Endothelial cell of umbilical vein (primary cell): ENCODE results near the gene DNMT1.

ENCODE experiments used
- EZH2 ChIP-seq: IDR thresholded peaks from 2 replicates; pipeline ENCODE4 v1.6.1; 2012; ENCODE audit warnings: borderline replicate concordance, low read depth, mild to moderate bottlenecking, moderate library complexity, low read length, inconsistent platforms; ENCODE audit not compliant: severe bottlenecking
- FOS ChIP-seq: IDR thresholded peaks from 2 replicates; pipeline ENCODE4 v1.6.1; 2011; ENCODE audit warnings: mild to moderate bottlenecking, low read length, moderate library complexity, borderline replicate concordance; ENCODE audit not compliant: insufficient read depth
- GATA2 ChIP-seq: IDR thresholded peaks from 2 replicates; pipeline ENCODE4 v1.7.0; 2011; ENCODE audit warnings: low read depth, mild to moderate bottlenecking, moderate library complexity, mixed read lengths, low read length; ENCODE audit not compliant: insufficient read length, insufficient read depth
- MYC ChIP-seq: IDR thresholded peaks from one replicate; pipeline ENCODE4 v1.6.1; 2011; ENCODE audit warnings: mild to moderate bottlenecking, low read depth, low read length
- POLR2A ChIP-seq: IDR thresholded peaks from 2 replicates; pipeline ENCODE4 v1.6.1; 2012; ENCODE audit warnings: low read depth, mild to moderate bottlenecking, control low read depth, low read length
- POLR2AphosphoS5 ChIP-seq: IDR thresholded peaks from 2 replicates; pipeline ENCODE4 v1.6.1; 2012; ENCODE audit warnings: low read depth, mild to moderate bottlenecking, control low read depth, low read length, moderate library complexity; ENCODE audit not compliant: insufficient read depth
- TF ChIP-seq, protein P1 (sequence below), 2 donors: IDR thresholded peaks; 1 replicate in 1 of 2; 2 replicates in 1 of 2; pipeline ENCODE4 v1.5.1; 2011; ENCODE audit warnings: low read length in 2 of 2, mild to moderate bottlenecking in 2 of 2, moderate library complexity in 2 of 2, control low read depth in 1 of 2, inconsistent platforms in 1 of 2, low read depth in 1 of 2; ENCODE audit not compliant: insufficient read depth in 1 of 2; ENCODE audit errors: extremely low read depth in 1 of 2
- TF ChIP-seq, protein P2 (sequence below): IDR thresholded peaks from 2 replicates; pipeline ENCODE4 v1.6.1; 2011; ENCODE audit not compliant: insufficient read depth, insufficient read length

DNA sequence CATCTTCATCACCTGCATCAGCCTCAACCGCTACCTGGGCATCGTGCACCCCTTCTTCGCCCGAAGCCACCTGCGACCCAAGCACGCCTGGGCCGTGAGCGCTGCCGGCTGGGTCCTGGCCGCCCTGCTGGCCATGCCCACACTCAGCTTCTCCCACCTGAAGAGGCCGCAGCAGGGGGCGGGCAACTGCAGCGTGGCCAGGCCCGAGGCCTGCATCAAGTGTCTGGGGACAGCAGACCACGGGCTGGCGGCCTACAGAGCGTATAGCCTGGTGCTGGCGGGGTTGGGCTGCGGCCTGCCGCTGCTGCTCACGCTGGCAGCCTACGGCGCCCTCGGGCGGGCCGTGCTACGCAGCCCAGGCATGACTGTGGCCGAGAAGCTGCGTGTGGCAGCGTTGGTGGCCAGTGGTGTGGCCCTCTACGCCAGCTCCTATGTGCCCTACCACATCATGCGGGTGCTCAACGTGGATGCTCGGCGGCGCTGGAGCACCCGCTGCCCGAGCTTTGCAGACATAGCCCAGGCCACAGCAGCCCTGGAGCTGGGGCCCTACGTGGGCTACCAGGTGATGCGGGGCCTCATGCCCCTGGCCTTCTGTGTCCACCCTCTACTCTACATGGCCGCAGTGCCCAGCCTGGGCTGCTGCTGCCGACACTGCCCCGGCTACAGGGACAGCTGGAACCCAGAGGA is 80.6 kb downstream of the DNMT1 start:
- no peak for TF ChIP-seq MYC
- TF ChIP-seq, protein P1, sequence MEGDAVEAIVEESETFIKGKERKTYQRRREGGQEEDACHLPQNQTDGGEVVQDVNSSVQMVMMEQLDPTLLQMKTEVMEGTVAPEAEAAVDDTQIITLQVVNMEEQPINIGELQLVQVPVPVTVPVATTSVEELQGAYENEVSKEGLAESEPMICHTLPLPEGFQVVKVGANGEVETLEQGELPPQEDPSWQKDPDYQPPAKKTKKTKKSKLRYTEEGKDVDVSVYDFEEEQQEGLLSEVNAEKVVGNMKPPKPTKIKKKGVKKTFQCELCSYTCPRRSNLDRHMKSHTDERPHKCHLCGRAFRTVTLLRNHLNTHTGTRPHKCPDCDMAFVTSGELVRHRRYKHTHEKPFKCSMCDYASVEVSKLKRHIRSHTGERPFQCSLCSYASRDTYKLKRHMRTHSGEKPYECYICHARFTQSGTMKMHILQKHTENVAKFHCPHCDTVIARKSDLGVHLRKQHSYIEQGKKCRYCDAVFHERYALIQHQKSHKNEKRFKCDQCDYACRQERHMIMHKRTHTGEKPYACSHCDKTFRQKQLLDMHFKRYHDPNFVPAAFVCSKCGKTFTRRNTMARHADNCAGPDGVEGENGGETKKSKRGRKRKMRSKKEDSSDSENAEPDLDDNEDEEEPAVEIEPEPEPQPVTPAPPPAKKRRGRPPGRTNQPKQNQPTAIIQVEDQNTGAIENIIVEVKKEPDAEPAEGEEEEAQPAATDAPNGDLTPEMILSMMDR (IDR thresholded peaks at IDR 0.05; ENCODE audit: extremely low read depth in 1 of 2, insufficient read depth in 1 of 2, low read depth in 1 of 2, low read length in 2 of 2), result no peak
- no peak for TF ChIP-seq POLR2A
- no peak for TF ChIP-seq POLR2AphosphoS5
- TF ChIP-seq GATA2, result no peak
- no peak for TF ChIP-seq EZH2
- TF ChIP-seq, protein P2, sequence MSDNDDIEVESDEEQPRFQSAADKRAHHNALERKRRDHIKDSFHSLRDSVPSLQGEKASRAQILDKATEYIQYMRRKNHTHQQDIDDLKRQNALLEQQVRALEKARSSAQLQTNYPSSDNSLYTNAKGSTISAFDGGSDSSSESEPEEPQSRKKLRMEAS, result no peak
- no peak for TF ChIP-seq FOS
